A172 (cell line): ENCODE data around the gene AGER. TPM values are rescaled to one million over a fixed set of nuclear protein-coding genes. Genes with fewer than 3 reads are reported as not detected.

ENCODE experiments used
- DNase-seq: peaks from one replicate; pipeline ENCODE4 v3.0.0-alpha.2; 2015; ENCODE audit warnings: low spot score
- total RNA-seq: library from RNA; depleted of rRNA; stranded (reverse); fragments of >200 nt; shearing (Covaris generic); gene quantifications from 2 replicates; pipeline ENCODE4 v1.2.3, GENCODE V29; 2014

The AGER gene
- total RNA-seq, 1 experiment from 2014 or later, result 2.2 TPM

DNA sequence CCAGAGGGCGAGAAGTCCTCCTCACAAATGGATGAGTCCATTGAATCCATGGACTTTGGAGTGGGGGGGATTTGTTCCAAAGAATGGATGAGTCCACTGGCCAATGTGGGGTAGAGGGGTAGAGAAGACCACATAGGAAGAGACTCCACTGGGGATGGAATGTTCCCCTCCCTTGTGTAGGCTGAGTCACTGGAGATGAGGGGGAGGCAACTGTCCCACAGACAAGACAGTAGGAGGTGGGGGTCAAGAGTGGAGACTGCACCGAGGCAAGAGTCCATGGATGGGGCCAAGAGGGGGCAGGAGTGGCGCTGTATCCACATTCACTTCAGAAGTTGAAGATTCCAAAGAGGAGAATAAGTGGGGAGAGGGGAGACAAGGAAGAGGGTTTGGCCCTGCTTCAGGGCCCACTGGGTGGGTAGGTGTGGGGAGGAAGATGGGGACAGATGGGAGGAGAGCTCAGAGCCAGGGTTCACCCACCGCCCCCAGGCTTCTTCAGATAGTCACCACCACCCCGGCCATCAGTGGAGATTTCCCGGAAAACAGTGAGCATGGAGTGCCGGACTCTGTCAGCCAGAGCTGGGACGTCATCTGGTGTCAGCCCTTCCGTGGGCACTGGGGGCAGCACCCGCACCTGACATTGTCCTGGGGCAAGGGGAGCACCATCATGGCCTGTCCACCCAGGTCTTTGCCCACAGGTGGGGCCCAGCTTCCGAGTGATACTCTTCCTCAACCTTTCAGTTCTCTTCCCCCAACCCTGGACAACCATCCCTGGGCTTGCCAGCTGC is 15.1 kb downstream of the AGER start:
- no peak for DNase-seq

GRCh38 chr6:32168350-32168749 is 15.7 kb downstream of the AGER start:
- DNase-seq, result no peak

GRCh38 chr6:32167761-32168262 is 16.2 kb downstream of the AGER start:
- no peak for DNase-seq

DNA sequence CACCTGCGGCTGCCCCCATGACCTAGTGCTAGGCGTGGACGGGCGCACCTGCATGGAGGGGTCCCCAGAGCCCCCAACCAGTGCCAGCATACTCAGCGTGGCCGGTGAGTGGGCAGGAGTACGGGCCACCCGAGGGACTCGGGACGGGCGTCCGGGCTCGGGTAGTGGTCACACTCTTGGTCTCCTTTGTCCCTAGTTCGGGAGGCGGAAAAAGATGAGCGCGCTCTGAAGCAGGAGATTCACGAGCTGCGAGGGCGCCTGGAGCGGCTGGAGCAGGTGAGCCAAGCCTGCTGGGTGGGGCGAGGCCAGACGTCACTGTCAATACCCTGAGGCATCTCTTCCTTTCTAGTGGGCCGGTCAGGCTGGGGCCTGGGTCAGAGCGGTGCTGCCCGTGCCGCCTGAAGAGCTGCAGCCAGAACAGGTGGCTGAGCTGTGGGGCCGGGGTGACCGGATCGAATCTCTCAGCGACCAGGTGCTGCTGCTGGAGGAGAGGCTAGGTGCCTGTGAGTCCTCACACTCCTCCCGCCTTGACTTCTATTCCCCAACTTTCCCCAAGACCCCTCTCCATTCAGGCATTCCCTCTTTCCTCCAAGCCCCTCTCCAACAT is 16.8 kb downstream of the AGER start:
- DNase-seq, result no peak

DNA sequence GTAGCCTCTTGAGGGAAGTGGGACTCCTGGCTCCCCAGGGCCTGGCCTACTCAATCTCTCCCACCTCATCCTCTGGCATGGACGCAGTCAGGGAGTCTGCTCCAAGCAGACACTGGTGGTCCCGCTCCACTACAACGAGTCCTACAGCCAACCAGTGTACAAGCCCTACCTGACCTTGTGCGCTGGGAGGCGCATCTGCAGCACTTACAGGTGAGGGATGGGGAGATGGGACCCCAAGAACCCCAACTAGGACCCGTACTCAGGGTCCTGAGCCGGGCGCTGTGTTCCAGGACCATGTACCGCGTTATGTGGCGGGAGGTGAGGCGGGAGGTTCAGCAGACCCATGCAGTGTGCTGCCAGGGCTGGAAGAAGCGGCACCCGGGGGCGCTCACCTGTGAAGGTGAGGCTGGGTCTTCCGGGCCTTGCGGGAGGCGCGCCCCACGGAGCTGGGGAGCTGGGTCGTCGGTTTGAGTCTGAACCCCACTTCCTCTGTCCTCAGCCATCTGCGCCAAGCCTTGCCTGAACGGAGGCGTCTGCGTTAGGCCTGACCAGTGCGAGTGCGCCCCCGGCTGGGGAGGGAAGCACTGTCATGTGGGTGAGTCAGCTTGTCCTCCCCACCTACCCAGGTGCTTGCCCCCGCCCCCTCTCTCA is 17.5 kb downstream of the AGER start:
- no peak for DNase-seq

DNA sequence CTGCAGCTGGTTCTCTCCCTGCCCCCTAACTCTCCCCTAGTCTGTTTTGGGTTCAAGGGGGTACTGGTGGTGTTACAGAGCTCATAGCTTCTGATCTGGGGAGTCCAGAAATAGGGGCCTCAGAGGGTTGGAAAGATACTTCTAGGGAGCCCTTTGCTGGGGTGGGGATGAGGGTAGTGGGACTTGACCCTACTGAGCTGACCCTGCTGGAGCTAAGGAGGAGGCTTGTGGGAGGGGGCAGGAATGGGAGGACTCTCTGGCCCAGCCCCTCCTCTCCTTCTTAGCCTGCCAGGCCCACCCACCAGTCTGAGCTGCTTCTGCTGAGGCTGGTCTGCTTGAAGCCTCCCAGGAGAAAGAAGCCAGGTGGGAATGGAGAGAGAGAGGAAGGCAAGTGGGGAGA is 19.8 kb downstream of the AGER start, which contains the start of gene EGFL8:
Gene EGFL8 (plus strand): TSS at position 301 of the 400 bp plus-strand sequence. CDS start 1,571 bp downstream, outside the sequence.
- DNase-seq, result no peak

GRCh38 chr6:32163559-32164258 is 20.3 kb downstream of the AGER start:
- DNase-seq, result no peak

DNA sequence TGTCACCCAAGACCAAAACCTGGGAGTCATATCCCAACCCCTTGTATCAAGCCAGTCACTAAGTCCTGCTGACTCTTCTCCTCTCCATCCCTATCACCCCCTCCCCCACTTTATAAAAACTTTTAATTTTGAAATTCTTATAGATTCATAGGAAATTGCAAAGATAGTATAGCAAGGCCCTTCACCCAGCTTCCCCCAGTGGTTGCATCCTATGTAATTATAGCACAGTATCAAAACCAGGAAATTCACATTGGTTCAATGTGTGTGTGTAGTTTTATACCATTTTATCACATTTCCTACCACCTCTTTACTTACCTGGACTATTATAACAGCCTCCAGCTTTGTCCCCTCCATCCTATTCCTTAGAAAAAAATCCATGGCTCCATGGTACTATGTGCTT is 26.0 kb downstream of the AGER start:
- no peak for DNase-seq

GRCh38 chr6:32156891-32157290 is 27.2 kb downstream of the AGER start:
- DNase-seq, result no peak

GRCh38 chr6:32154514-32155161 is 29.4 kb downstream of the AGER start:
- peak; percentile 58 for DNase-seq

GRCh38 chr6:32153564-32154513 is 30.2 kb downstream of the AGER start, which contains the start of gene PPT2:
Gene PPT2 (plus strand): TSS chr6:32154141. CDS start chr6:32154595, 454 bp downstream.
- DNase-seq, result peak; percentile 69

DNA sequence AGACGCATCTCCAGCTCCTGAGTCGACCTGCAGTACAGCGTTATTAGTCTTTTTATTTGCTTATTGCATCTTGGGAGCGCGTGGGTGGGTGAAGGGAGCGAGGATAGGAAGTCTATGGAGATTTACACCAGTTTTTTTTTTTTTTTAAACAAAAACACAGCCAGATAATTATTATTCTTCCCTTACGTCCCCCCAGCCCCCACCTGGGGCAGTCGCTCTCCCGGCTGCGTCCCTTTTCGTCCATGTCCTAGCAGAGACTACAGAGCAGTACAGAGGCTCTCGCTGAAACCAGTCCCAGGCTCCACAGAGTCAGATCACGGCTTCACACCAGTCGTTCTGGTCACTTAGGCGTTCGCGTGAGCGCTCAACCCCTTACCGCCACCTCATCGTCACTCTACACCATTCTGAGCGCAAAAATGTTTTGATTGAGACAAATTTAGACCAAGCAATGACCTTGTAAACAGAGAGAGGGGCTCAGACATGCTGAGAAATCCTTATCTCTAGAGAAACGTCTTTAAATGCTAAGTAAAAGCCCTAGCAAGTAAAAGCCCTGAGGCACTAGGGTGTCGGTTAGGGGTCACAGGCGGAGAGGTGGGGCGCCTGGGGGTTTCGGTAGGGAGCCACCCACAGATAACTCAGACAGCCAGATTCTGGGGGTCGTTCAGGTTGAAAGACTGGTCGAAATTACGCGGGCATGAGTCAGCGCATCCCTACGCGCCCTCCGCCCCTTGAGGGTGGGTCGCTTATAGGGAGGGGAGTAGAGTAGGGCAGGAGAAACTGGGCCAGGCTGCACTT is 31.1 kb downstream of the AGER start:
- no peak for DNase-seq

GRCh38 chr6:32151863-32152768 is 31.9 kb downstream of the AGER start, which contains the start of gene PRRT1:
Gene PRRT1 (minus strand): TSS chr6:32151939. CDS start chr6:32151827, 112 bp downstream.
- DNase-seq, result no peak

DNA sequence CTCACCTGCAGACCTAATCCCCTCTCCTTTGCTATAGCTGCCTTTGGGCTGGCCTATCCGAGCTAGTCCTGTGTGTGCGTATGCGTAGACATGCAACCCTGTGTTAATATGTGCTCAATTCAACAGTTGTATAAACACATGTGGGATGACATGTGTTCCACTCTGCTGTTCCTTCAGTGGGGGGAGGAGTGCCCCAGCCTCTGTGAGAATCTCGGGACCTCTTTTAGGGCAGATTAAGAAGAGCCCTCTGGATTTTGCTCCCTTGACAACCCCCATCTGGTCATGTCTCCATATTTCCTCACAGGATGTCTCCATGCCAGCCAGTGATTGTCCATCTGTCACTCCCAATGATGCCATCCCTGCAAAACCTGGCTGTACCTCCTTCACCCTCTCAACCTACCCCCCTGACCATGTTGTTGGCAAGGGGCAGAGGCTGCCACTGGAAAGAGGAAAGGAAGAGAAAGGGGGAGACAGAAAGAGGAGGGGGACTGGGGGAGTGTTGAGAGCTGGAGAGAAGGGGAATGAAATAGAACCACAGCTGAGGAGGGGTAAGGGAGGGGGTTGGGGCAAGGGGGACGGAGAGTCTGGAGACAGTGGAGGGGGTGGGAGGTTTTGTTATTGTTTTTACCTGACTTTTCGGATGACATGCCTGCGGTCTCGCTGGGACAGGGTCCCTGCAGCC is 32.7 kb downstream of the AGER start:
- no peak for DNase-seq

GRCh38 chr6:32149932-32150870 is 33.9 kb downstream of the AGER start:
- DNase-seq, result no peak

- DNase-seq, result no peak
Measured at GRCh38 chr6:32149092-32149755, 34.8 kb downstream of the AGER start.
